Measurements from ENCODE around the gene CDH4. TPM values are rescaled to one million over a fixed set of nuclear protein-coding genes. Genes with fewer than 3 reads are reported as not detected.

Gene CDH4
- total and polyA plus RNA-seq, 2 of the 8 experiments (the other 6 are each of a cell fraction or from before 2014, with no cell fraction given), result 4.3 to 7.9 TPM

DNA sequence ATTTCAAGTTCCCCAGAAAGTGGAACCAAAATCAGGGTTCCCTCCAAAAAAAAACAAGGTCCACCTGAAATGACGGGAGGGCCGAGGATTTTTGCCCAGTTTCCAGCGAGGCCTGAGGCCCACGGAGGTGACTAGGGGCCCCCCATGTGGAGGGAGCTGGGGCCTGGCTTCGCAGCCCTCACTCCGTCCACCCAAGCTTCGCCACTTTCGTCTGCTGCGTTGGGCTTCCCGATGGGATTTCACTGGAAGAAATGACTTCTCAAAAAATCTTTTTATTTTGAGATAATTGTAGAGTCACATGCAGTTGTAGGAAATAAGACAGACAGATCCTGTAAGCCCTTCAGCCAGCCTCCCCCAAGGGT lies 605.3 kb downstream of the CDH4 start (continued):
- TF ChIP-seq HDAC2 (IDR thresholded peaks at IDR 0.05; ENCODE audit: borderline replicate concordance in 1 of 2, low read depth in 2 of 2, low read length in 2 of 2) (no peak), HDAC6 (IDR thresholded peaks at IDR 0.05; ENCODE audit: low read depth, low read length) (no peak), TCF12 (IDR thresholded peaks at IDR 0.05; ENCODE audit: low read depth, low read length) (no peak), RBBP5 (IDR thresholded peaks at IDR 0.05; ENCODE audit: borderline replicate concordance, low read depth, low read length) (no peak)
- TF ChIP-seq, protein P1, sequence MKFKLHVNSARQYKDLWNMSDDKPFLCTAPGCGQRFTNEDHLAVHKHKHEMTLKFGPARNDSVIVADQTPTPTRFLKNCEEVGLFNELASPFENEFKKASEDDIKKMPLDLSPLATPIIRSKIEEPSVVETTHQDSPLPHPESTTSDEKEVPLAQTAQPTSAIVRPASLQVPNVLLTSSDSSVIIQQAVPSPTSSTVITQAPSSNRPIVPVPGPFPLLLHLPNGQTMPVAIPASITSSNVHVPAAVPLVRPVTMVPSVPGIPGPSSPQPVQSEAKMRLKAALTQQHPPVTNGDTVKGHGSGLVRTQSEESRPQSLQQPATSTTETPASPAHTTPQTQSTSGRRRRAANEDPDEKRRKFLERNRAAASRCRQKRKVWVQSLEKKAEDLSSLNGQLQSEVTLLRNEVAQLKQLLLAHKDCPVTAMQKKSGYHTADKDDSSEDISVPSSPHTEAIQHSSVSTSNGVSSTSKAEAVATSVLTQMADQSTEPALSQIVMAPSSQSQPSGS (IDR thresholded peaks at IDR 0.05; ENCODE audit: low read length), result no peak

Measured in H1 (cell line).